HEK293 (cell line): ENCODE data around the gene FBXL13.

Experiments used
- CTCF ChIA-PET: fragments of 350-600 bp; formaldehyde crosslinking; extraction: SDS; loops from one replicate; lab custom pipeline; 2021; ENCODE audit warnings: antibody characterized with exemption; lab: Yijun Ruan, JAX
- POLR2A ChIA-PET: fragments of 300-600 bp; formaldehyde crosslinking; extraction: SDS; loops from one replicate; lab custom pipeline; 2020; ENCODE audit warnings: antibody characterized with exemption, inconsistent platforms; lab: Yijun Ruan, JAX
- H3K27ac ChIP-seq: fragments of 200-500 bp; sonication (Bioruptor generic); 2 replicates; pipeline ENCODE4 v1.5.1; 2014; ENCODE audit warnings: low read depth, low read length, control low read depth, inconsistent platforms; ENCODE audit errors: extremely low read depth
- H3K36me3 ChIP-seq, 2 experiments: fragments of 200-500 bp in 1 of 2; sonication (Bioruptor generic) in 1 of 2; 1 replicate in 1 of 2; 2 replicates in 1 of 2; pipeline ENCODE4 v1.5.1; 2014 to 2017; ENCODE audit warnings: inconsistent platforms in 2 of 2, low read length in 2 of 2; ENCODE audit not compliant: control insufficient read depth in 2 of 2, insufficient read depth in 1 of 2
- H3K4me1 ChIP-seq: fragments of 200-500 bp; sonication (Bioruptor generic); 2 replicates; pipeline ENCODE4 v1.5.1; 2014; ENCODE audit warnings: mild to moderate bottlenecking, low read length, inconsistent platforms; ENCODE audit not compliant: control insufficient read depth, insufficient read depth
- H3K4me3 ChIP-seq: 2 replicates; pipeline ENCODE4 v1.5.1; 2011; ENCODE audit warnings: low read depth, mild to moderate bottlenecking, control low read depth, low read length, moderate library complexity
- H3K9me3 ChIP-seq: fragments of 200-500 bp; sonication (Bioruptor generic); 2 replicates; pipeline ENCODE4 v1.5.1; 2014; ENCODE audit warnings: low read depth, low read length, inconsistent platforms; ENCODE audit not compliant: control insufficient read depth, insufficient read depth
- GLI4 ChIP-seq: fragments of 450-650 bp; formaldehyde crosslinking; IDR thresholded peaks from 2 replicates; pipeline ENCODE4 v1.5.1; 2016; ENCODE audit warnings: missing biosample characterization, missing genetic modification characterization
- MEIS1 ChIP-seq: sonication (generic); formaldehyde crosslinking; IDR thresholded peaks from 2 replicates; pipeline ENCODE4 v1.8.1; 2022; ENCODE audit warnings: missing genetic modification reagents, mild to moderate bottlenecking, borderline replicate concordance
- OVOL3 ChIP-seq: fragments of 450-650 bp; formaldehyde crosslinking; IDR thresholded peaks from 2 replicates; pipeline ENCODE4 v1.5.1; 2016; ENCODE audit warnings: missing biosample characterization, missing genetic modification characterization
- SCRT1 ChIP-seq: fragments of 450-650 bp; formaldehyde crosslinking; IDR thresholded peaks from 2 replicates; pipeline ENCODE4 v1.5.1; 2016; ENCODE audit warnings: missing biosample characterization, missing genetic modification characterization, borderline replicate concordance
- ZFP69B ChIP-seq: fragments of 450-650 bp; formaldehyde crosslinking; IDR thresholded peaks from 2 replicates; pipeline ENCODE4 v1.5.1; 2016; ENCODE audit warnings: missing biosample characterization, missing genetic modification characterization
- ZNF121 ChIP-seq: fragments of 450-650 bp; formaldehyde crosslinking; IDR thresholded peaks from 2 replicates; pipeline ENCODE4 v1.5.1; 2016; ENCODE audit warnings: missing biosample characterization, missing genetic modification characterization
- ZNF138 ChIP-seq: fragments of 450-650 bp; formaldehyde crosslinking; IDR thresholded peaks from 2 replicates; pipeline ENCODE4 v1.5.1; 2016; ENCODE audit warnings: missing biosample characterization, missing genetic modification characterization, borderline replicate concordance
- ZNF202 ChIP-seq: fragments of 450-650 bp; formaldehyde crosslinking; IDR thresholded peaks from 2 replicates; pipeline ENCODE4 v1.5.1; 2016; ENCODE audit warnings: missing biosample characterization, missing genetic modification characterization, borderline replicate concordance
- ZNF510 ChIP-seq: fragments of 450-650 bp; formaldehyde crosslinking; IDR thresholded peaks from 2 replicates; pipeline ENCODE4 v1.5.1; 2018; ENCODE audit warnings: mild to moderate bottlenecking, missing genetic modification characterization, missing biosample characterization; ENCODE audit not compliant: insufficient replicate concordance
- ZNF558 ChIP-seq: fragments of 450-650 bp; formaldehyde crosslinking; IDR thresholded peaks from 2 replicates; pipeline ENCODE4 v1.5.1; 2016; ENCODE audit warnings: missing biosample characterization, missing genetic modification characterization
- ZNF623 ChIP-seq: fragments of 450-650 bp; formaldehyde crosslinking; IDR thresholded peaks from 2 replicates; pipeline ENCODE4 v1.5.1; 2016; ENCODE audit warnings: missing biosample characterization, missing genetic modification characterization
- ZNF626 ChIP-seq: fragments of 450-650 bp; sonication (Bioruptor Pico); formaldehyde crosslinking; IDR thresholded peaks from 2 replicates; pipeline ENCODE4 v1.5.1; 2018; ENCODE audit warnings: missing biosample characterization, missing genetic modification characterization, inconsistent platforms
- ZNF645 ChIP-seq: fragments of 450-650 bp; formaldehyde crosslinking; IDR thresholded peaks from 2 replicates; pipeline ENCODE4; 2016; ENCODE audit warnings: missing biosample characterization, missing genetic modification characterization
- ZNF677 ChIP-seq: fragments of 450-650 bp; IDR thresholded peaks from 2 replicates; pipeline ENCODE4 v1.5.0; 2018; ENCODE audit warnings: missing biosample characterization, mild to moderate bottlenecking, missing genetic modification characterization, moderate library complexity
- ZNF843 ChIP-seq: fragments of 450-650 bp; formaldehyde crosslinking; IDR thresholded peaks from 2 replicates; pipeline ENCODE4 v1.5.1; 2016; ENCODE audit warnings: missing biosample characterization, missing genetic modification characterization
- ZXDB ChIP-seq: fragments of 450-650 bp; formaldehyde crosslinking; IDR thresholded peaks from 2 replicates; pipeline ENCODE4 v1.5.1; 2016; ENCODE audit warnings: missing biosample characterization, missing genetic modification characterization
- TF ChIP-seq, protein P1 (sequence below): fragments of 450-650 bp; formaldehyde crosslinking; IDR thresholded peaks from 2 replicates; pipeline ENCODE4 v1.5.1; 2016; ENCODE audit warnings: missing biosample characterization, missing genetic modification characterization
- TF ChIP-seq, protein P2 (sequence below): fragments of 450-650 bp; formaldehyde crosslinking; IDR thresholded peaks from 2 replicates; pipeline ENCODE4 v1.5.1; 2016; ENCODE audit warnings: missing biosample characterization, missing genetic modification characterization
- TF ChIP-seq, protein P3 (sequence below): fragments of 450-650 bp; formaldehyde crosslinking; IDR thresholded peaks from 2 replicates; pipeline ENCODE4 v1.5.1; 2016; ENCODE audit warnings: missing biosample characterization, missing genetic modification characterization
- TF ChIP-seq, protein P4 (sequence below): fragments of 450-650 bp; formaldehyde crosslinking; IDR thresholded peaks from 2 replicates; pipeline ENCODE4 v1.5.0; 2017; ENCODE audit warnings: missing biosample characterization, missing genetic modification characterization, borderline replicate concordance
- TF ChIP-seq, protein P5 (sequence below): fragments of 450-650 bp; formaldehyde crosslinking; IDR thresholded peaks from 2 replicates; pipeline ENCODE4 v1.5.1; 2016; ENCODE audit warnings: missing biosample characterization, missing genetic modification characterization

Gene FBXL13

GRCh38 chr7:102973096-102973802 lies 101.3 kb downstream of the FBXL13 start (continued):
- TF ChIP-seq ZNF843 (no peak), ZNF558 (tag by site-specific recombination) (no peak), ZNF677 (tag by site-specific recombination) (no peak), ZNF626 (tag by site-specific recombination) (no peak), ZNF138 (tag by site-specific recombination) (no peak)
- TF ChIP-seq, protein P1, sequence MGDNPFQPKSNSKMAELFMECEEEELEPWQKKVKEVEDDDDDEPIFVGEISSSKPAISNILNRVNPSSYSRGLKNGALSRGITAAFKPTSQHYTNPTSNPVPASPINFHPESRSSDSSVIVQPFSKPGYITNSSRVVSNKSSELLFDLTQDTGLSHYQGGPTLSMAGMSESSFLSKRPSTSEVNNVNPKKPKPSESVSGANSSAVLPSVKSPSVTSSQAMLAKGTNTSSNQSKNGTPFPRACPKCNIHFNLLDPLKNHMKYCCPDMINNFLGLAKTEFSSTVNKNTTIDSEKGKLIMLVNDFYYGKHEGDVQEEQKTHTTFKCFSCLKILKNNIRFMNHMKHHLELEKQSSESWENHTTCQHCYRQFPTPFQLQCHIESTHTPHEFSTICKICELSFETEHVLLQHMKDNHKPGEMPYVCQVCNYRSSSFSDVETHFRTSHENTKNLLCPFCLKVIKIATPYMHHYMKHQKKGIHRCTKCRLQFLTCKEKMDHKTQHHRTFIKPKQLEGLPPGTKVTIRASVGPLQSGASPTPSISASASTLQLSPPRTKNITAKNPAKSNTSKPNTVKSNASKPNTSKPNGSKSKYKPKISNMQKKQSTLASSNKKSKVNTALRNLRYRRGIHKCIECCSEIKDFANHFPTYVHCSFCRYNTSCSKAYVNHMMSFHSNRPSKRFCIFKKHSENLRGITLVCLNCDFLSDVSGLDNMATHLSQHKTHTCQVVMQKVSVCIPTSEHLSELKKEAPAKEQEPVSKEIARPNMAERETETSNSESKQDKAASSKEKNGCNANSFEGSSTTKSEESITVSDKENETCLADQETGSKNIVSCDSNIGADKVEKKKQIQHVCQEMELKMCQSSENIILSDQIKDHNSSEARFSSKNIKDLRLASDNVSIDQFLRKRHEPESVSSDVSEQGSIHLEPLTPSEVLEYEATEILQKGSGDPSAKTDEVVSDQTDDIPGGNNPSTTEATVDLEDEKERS (tag by site-specific recombination) = no peak
- TF ChIP-seq, protein P2, sequence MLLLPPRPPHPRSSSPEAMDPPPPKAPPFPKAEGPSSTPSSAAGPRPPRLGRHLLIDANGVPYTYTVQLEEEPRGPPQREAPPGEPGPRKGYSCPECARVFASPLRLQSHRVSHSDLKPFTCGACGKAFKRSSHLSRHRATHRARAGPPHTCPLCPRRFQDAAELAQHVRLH (tag by site-specific recombination) = no peak

DNA sequence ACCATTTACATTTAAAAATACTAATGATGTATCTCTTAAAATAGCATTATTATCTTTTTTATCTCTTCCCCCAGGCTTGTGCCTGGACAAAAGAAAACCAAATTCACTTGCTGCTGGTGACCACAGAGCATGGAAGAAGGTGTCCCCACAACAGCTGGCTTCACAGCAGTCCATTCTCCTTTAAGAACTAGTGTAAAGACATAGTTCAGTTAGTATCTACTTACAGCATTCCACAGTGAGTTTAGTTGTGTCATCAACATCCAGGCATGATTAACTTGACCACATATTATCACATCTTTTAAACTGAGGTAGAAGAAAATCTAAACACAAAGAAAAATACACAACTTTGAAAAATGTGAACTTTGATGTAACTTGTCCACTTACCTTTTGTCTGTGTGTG lies 106.8 kb downstream of the FBXL13 start:
- Histone ChIP-seq H3K4me1 (no peaks in the 10 kb centered on the region), H3K36me3 (no peaks in the 10 kb centered on the region), H3K27ac (no peak overlapping the region), H3K4me3 (no peak overlapping the region), H3K9me3 (no peaks in the 10 kb centered on the region)
- TF ChIP-seq MEIS1 (CRISPR knock-in tag) = no peak
- TF ChIP-seq OVOL3 = no peak
- no peak for TF ChIP-seq ZNF645 (tag by site-specific recombination)
- TF ChIP-seq GLI4 (tag by site-specific recombination) = no peak
- TF ChIP-seq ZNF121 (tag by site-specific recombination) = no peak
- CTCF ChIA-PET = interaction anchor here (1.1 kb wide), 1 partner anchor 94 kb away, joined by 3 read pairs; no protein-coding TSS in a partner anchor
- POLR2A ChIA-PET = no interaction called here

DNA sequence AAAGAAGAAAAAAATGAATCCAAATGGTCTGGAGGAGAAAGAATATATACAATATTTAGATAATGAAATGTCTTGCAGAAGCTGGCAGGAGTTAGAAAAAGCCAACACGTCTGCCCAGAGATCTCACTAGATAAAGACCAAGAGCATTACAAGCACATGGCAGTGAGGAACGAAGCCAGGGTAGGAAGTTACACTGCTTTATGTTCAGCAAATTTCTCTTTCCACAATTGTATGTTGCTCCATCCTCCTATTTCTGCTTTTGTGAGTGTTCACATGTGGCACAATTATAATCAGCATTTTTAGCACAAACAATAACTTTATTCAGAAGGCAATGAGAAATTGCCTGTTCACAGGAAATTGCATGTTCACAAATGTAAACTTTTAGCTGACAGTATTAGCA lies 108.1 kb downstream of the FBXL13 start:
- ChIA-PET POLR2A (no interaction called here), CTCF (interaction anchor here (0.7 to 1.1 kb wide), 2 partner anchors 96 to 186 kb away, joined by 3 to 5 read pairs; no protein-coding TSS in a partner anchor)
- no peaks in the 10 kb centered on the region for H3K4me1 ChIP-seq
- H3K4me3 ChIP-seq = no peak overlapping the region
- H3K36me3 ChIP-seq = no peaks in the 10 kb centered on the region
- no peak overlapping the region for H3K27ac ChIP-seq
- TF ChIP-seq, protein P3, sequence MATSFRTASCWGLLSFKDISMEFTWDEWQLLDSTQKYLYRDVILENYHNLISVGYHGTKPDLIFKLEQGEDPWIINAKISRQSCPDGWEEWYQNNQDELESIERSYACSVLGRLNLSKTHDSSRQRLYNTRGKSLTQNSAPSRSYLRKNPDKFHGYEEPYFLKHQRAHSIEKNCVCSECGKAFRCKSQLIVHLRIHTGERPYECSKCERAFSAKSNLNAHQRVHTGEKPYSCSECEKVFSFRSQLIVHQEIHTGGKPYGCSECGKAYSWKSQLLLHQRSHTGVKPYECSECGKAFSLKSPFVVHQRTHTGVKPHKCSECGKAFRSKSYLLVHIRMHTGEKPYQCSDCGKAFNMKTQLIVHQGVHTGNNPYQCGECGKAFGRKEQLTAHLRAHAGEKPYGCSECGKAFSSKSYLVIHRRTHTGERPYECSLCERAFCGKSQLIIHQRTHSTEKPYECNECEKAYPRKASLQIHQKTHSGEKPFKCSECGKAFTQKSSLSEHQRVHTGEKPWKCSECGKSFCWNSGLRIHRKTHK (tag by site-specific recombination) = no peak
- TF ChIP-seq ZNF510 (no peak), SCRT1 (tag by site-specific recombination) (no peak), ZNF202 (no peak), ZFP69B (no peak), ZNF623 (no peak), ZXDB (tag by site-specific recombination) (no peak)
- TF ChIP-seq, protein P4, sequence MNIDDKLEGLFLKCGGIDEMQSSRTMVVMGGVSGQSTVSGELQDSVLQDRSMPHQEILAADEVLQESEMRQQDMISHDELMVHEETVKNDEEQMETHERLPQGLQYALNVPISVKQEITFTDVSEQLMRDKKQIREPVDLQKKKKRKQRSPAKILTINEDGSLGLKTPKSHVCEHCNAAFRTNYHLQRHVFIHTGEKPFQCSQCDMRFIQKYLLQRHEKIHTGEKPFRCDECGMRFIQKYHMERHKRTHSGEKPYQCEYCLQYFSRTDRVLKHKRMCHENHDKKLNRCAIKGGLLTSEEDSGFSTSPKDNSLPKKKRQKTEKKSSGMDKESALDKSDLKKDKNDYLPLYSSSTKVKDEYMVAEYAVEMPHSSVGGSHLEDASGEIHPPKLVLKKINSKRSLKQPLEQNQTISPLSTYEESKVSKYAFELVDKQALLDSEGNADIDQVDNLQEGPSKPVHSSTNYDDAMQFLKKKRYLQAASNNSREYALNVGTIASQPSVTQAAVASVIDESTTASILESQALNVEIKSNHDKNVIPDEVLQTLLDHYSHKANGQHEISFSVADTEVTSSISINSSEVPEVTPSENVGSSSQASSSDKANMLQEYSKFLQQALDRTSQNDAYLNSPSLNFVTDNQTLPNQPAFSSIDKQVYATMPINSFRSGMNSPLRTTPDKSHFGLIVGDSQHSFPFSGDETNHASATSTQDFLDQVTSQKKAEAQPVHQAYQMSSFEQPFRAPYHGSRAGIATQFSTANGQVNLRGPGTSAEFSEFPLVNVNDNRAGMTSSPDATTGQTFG (tag by site-specific recombination) = no peak
- TF ChIP-seq, protein P5, sequence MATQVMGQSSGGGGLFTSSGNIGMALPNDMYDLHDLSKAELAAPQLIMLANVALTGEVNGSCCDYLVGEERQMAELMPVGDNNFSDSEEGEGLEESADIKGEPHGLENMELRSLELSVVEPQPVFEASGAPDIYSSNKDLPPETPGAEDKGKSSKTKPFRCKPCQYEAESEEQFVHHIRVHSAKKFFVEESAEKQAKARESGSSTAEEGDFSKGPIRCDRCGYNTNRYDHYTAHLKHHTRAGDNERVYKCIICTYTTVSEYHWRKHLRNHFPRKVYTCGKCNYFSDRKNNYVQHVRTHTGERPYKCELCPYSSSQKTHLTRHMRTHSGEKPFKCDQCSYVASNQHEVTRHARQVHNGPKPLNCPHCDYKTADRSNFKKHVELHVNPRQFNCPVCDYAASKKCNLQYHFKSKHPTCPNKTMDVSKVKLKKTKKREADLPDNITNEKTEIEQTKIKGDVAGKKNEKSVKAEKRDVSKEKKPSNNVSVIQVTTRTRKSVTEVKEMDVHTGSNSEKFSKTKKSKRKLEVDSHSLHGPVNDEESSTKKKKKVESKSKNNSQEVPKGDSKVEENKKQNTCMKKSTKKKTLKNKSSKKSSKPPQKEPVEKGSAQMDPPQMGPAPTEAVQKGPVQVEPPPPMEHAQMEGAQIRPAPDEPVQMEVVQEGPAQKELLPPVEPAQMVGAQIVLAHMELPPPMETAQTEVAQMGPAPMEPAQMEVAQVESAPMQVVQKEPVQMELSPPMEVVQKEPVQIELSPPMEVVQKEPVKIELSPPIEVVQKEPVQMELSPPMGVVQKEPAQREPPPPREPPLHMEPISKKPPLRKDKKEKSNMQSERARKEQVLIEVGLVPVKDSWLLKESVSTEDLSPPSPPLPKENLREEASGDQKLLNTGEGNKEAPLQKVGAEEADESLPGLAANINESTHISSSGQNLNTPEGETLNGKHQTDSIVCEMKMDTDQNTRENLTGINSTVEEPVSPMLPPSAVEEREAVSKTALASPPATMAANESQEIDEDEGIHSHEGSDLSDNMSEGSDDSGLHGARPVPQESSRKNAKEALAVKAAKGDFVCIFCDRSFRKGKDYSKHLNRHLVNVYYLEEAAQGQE = no peak
- H3K9me3 ChIP-seq = no peaks in the 10 kb centered on the region
